Gastroesophageal sphincter (tissue), 4 donors: ENCODE results near the gene SIPA1L3. TPM values are rescaled to one million over a fixed set of nuclear protein-coding genes. Genes with fewer than 3 reads are reported as not detected.
"Not testable (repeated sequence)": the region's sequence is repeated elsewhere in the genome, so short reads cannot be mapped to it uniquely, and the experiment has no call there.

ENCODE experiments used
- ATAC-seq: fragments of 150-250 bp; one replicate; pipeline ENCODE4 v1.9.1; 2016; ENCODE audit warnings: mild to moderate bottlenecking, moderate library complexity
- H3K27ac ChIP-seq, 4 donors: fragments of 200-600 bp; sonication (generic) in 3 of 4; 1 replicate in 3 of 4; 2 replicates in 1 of 4; pipeline ENCODE4 v1.5.1; 2016 to 2019
- H3K27me3 ChIP-seq: fragments of 200-600 bp; sonication (generic); one replicate; pipeline ENCODE4 v1.5.1; 2019
- H3K36me3 ChIP-seq, 2 donors: fragments of 200-600 bp; sonication (generic); one replicate each; pipeline ENCODE4 v1.5.1; 2019; ENCODE audit warnings: control low read depth in 1 of 2
- H3K4me1 ChIP-seq, 3 donors: fragments of 200-600 bp; sonication (generic); 1 replicate in 2 of 3; 2 replicates in 1 of 3; pipeline ENCODE4 v1.5.1; 2016 to 2019; ENCODE audit warnings: control low read depth in 2 of 3
- H3K4me3 ChIP-seq, 2 donors: fragments of 200-600 bp; sonication (generic); one replicate each; pipeline ENCODE4 v1.5.1; 2019; ENCODE audit warnings: mild to moderate bottlenecking in 1 of 2, moderate library complexity in 1 of 2
- H3K9me3 ChIP-seq, 3 donors: fragments of 200-600 bp; sonication (generic); one replicate each; pipeline ENCODE4 v1.5.1; 2017 to 2019; ENCODE audit warnings: control low read depth in 2 of 3
- CTCF ChIP-seq, 4 experiments: fragments of 200-600 bp in 2 of 4; fragments of 450-650 bp in 2 of 4; sonication (generic) in 1 of 4; IDR thresholded peaks; one replicate each; pipeline ENCODE4 v1.5.1; 2017 to 2019; ENCODE audit warnings: antibody characterized with exemption in 4 of 4, mild to moderate bottlenecking in 2 of 4, moderate library complexity in 2 of 4
- EP300 ChIP-seq: sonication (generic); formaldehyde crosslinking; IDR thresholded peaks from one replicate; pipeline ENCODE4 v1.6.1; 2017; ENCODE audit warnings: antibody characterized with exemption, mild to moderate bottlenecking
- POLR2A ChIP-seq, 2 donors: fragments of 450-650 bp; IDR thresholded peaks; one replicate each; pipeline ENCODE4 v1.6.1; 2017; ENCODE audit warnings: antibody characterized with exemption in 2 of 2, mild to moderate bottlenecking in 2 of 2, moderate library complexity in 1 of 2
- POLR2AphosphoS5 ChIP-seq: sonication (generic); formaldehyde crosslinking; IDR thresholded peaks from one replicate; pipeline ENCODE4 v1.6.1; 2017; ENCODE audit warnings: antibody characterized with exemption
- WGBS, 2 donors: methylation state at CpG; one replicate each; pipeline ENCODE4 v1.1.5; 2018; ENCODE audit warnings: low coverage in 1 of 2; 5-methylcytosine and 5-hydroxymethylcytosine counted together
- total RNA-seq, 4 donors: library from RNA; depleted of rRNA; stranded (reverse); fragments of >200 nt; gene quantifications; one replicate each; pipeline ENCODE4 v1.1.0, GENCODE V29; 2016

The SIPA1L3 gene
- total RNA-seq, 4 donors from 2014 or later = 5.9 to 20.2 (median 11.8) TPM

- Histone ChIP-seq H3K4me1 (peaks cover 0 to 11% (median 0%) of the 10 kb centered on the region in 3 donors), H3K4me3 (no peak overlapping the region), H3K9me3 (no peaks in the 10 kb centered on the region), H3K27ac (no peak overlapping the region), H3K27me3 (no peaks in the 10 kb centered on the region), H3K36me3 (no peaks in the 10 kb centered on the region)
- ATAC-seq = no peak
- TF ChIP-seq EP300 (no peak), CTCF (IDR thresholded peaks at IDR 0.05) (no peak), POLR2A (IDR thresholded peaks at IDR 0.05) (no peak), POLR2AphosphoS5 (no peak)
- 82 to 83% methylated on average over 4 to 7 of the region's 7 CpGs for WGBS, 2 donors
Measured at GRCh38 chr19:38064661-38065425, 157.8 kb downstream of the SIPA1L3 start.

GRCh38 chr19:38065775-38066174 lies 158.8 kb downstream of the SIPA1L3 start:
- H3K27ac ChIP-seq, H3K27me3 ChIP-seq, H3K9me3 ChIP-seq, ATAC-seq, H3K4me3 ChIP-seq, H3K36me3 ChIP-seq: not testable (repeated sequence)
- peaks cover 0 to 11% (median 0%) of the 10 kb centered on the region in 3 donors for H3K4me1 ChIP-seq
- WGBS, 2 donors = 86 to 95% methylated on average over 5 to 7 of the region's 7 CpGs

- no peaks in the 10 kb centered on the region for H3K4me1 ChIP-seq
- no peak for TF ChIP-seq CTCF (IDR thresholded peaks at IDR 0.05)
- TF ChIP-seq POLR2A (IDR thresholded peaks at IDR 0.05) = no peak
- no peak for TF ChIP-seq EP300
- no peak for TF ChIP-seq POLR2AphosphoS5
- no peaks in the 10 kb centered on the region for H3K36me3 ChIP-seq
- H3K4me3 ChIP-seq = no peak overlapping the region
- no peaks in the 10 kb centered on the region for H3K9me3 ChIP-seq
- WGBS, 2 donors = 88 to 100% methylated on average over 1 to 4 of the region's 6 CpGs
- ATAC-seq = no peak
- no peak overlapping the region for H3K27ac ChIP-seq
- H3K27me3 ChIP-seq = no peaks in the 10 kb centered on the region
Measured at GRCh38 chr19:38068826-38069225, 161.8 kb downstream of the SIPA1L3 start.

- Histone ChIP-seq H3K36me3 (no peaks in the 10 kb centered on the region), H3K4me1 (no peaks in the 10 kb centered on the region), H3K27me3 (no peaks in the 10 kb centered on the region), H3K27ac (no peak overlapping the region), H3K9me3 (no peaks in the 10 kb centered on the region), H3K4me3 (no peak overlapping the region)
- WGBS, 2 donors = 20 to 65% methylated on average over 1 to 3 of the region's 3 CpGs
- no peak for TF ChIP-seq POLR2AphosphoS5
- no peak for TF ChIP-seq EP300
- TF ChIP-seq CTCF (IDR thresholded peaks at IDR 0.05) = no peak
- no peak for TF ChIP-seq POLR2A (IDR thresholded peaks at IDR 0.05)
- ATAC-seq = no peak
Measured at GRCh38 chr19:38070573-38070972, 163.6 kb downstream of the SIPA1L3 start.

- not testable (repeated sequence) for ATAC-seq, H3K4me1 ChIP-seq, H3K4me3 ChIP-seq, H3K9me3 ChIP-seq, H3K36me3 ChIP-seq, H3K27me3 ChIP-seq, H3K27ac ChIP-seq
- WGBS, 2 donors = 93 to 100% methylated on average over 3 to 5 of the region's 6 CpGs
Measured at GRCh38 chr19:38071054-38071453, 164.0 kb downstream of the SIPA1L3 start.

GRCh38 chr19:38071647-38072046 lies 164.6 kb downstream of the SIPA1L3 start:
- no peaks in the 10 kb centered on the region for H3K36me3 ChIP-seq
- TF ChIP-seq POLR2AphosphoS5 (no peak), POLR2A (IDR thresholded peaks at IDR 0.05) (no peak), CTCF (IDR thresholded peaks at IDR 0.05) (no peak), EP300 (no peak)
- no peak overlapping the region for H3K27ac ChIP-seq
- H3K9me3 ChIP-seq = peaks cover 0 to 3% (median 0%) of the 10 kb centered on the region in 3 donors
- no peak for ATAC-seq
- 98% methylated on average over 4 of the region's 5 CpGs; no CpG with 5 or more reads in 1 of the 2 donors for WGBS, 2 donors
- no peak overlapping the region for H3K4me3 ChIP-seq
- no peaks in the 10 kb centered on the region for H3K4me1 ChIP-seq
- H3K27me3 ChIP-seq = no peaks in the 10 kb centered on the region
